Endothelial cell of umbilical vein (primary cell): ENCODE measurements around the gene PRIM2.
"Not testable (repeated sequence)": the region's sequence is repeated elsewhere in the genome, so short reads cannot be mapped to it uniquely, and the experiment has no call there.

ENCODE experiments used
- CTCF ChIP-seq, 2 donors: IDR thresholded peaks; 1 replicate in 1 of 2; 2 replicates in 1 of 2; pipeline ENCODE4 v1.5.1; 2011; ENCODE audit warnings: low read length in 2 of 2, mild to moderate bottlenecking in 2 of 2, moderate library complexity in 2 of 2, control low read depth in 1 of 2, inconsistent platforms in 1 of 2, low read depth in 1 of 2; ENCODE audit not compliant: insufficient read depth in 1 of 2; ENCODE audit errors: extremely low read depth in 1 of 2
- EZH2 ChIP-seq: IDR thresholded peaks from 2 replicates; pipeline ENCODE4 v1.6.1; 2012; ENCODE audit warnings: borderline replicate concordance, low read depth, mild to moderate bottlenecking, moderate library complexity, low read length, inconsistent platforms; ENCODE audit not compliant: severe bottlenecking
- GATA2 ChIP-seq: IDR thresholded peaks from 2 replicates; pipeline ENCODE4 v1.7.0; 2011; ENCODE audit warnings: low read depth, mild to moderate bottlenecking, moderate library complexity, mixed read lengths, low read length; ENCODE audit not compliant: insufficient read length, insufficient read depth
- MYC ChIP-seq: IDR thresholded peaks from one replicate; pipeline ENCODE4 v1.6.1; 2011; ENCODE audit warnings: mild to moderate bottlenecking, low read depth, low read length
- POLR2A ChIP-seq: IDR thresholded peaks from 2 replicates; pipeline ENCODE4 v1.6.1; 2012; ENCODE audit warnings: low read depth, mild to moderate bottlenecking, control low read depth, low read length

GRCh38 chr6:57482471-57482870 is 165.0 kb downstream of the PRIM2 start:
- TF ChIP-seq EZH2; CTCF (IDR thresholded peaks at IDR 0.05; ENCODE audit: extremely low read depth in 1 of 2, insufficient read depth in 1 of 2, low read depth in 1 of 2, low read length in 2 of 2); POLR2A; GATA2; MYC: not testable (repeated sequence)
